ENCODE data around the gene GPR137.
A peak's percentile ranks its signal among the peaks of the same experiment; 100 is the strongest.

- TF ChIP-seq CTCF (conservative IDR thresholded peaks at IDR 0.05; ENCODE audit: low read depth, low read length) = peak; percentile 54
- TF ChIP-seq EZH2phosphoT487 (IDR thresholded peaks at IDR 0.05; ENCODE audit: borderline replicate concordance, low read length) = no peak
- TF ChIP-seq EZH2 (IDR thresholded peaks at IDR 0.05; ENCODE audit: low read length, unreplicated experiment) = no peak
Measured at GRCh38 chr11:64316672-64317324, 31.1 kb downstream of the GPR137 start.

Measured in PC-3 (cell line).